Neural progenitor cell (in vitro differentiated cells): Measurements from ENCODE around the gene NUP133. TPM values are rescaled to one million over a fixed set of nuclear protein-coding genes. Genes with fewer than 3 reads are reported as not detected.
"Not testable (repeated sequence)": the region's sequence is repeated elsewhere in the genome, so short reads cannot be mapped to it uniquely, and the experiment has no call there.

ENCODE experiments used
- DNase-seq: peaks from one replicate; pipeline ENCODE4 v3.0.0-alpha.2; 2016; ENCODE audit warnings: low spot score
- H2AFZ ChIP-seq: fragments of 200-600 bp; sonication (generic); replicated peaks from 2 replicates; pipeline ENCODE4 v1.6.1; 2016; ENCODE audit warnings: antibody characterized with exemption
- H3F3A ChIP-seq: fragments of 200-600 bp; sonication (generic); 2 replicates; pipeline ENCODE4 v1.6.1; 2016; ENCODE audit warnings: antibody characterized with exemption, low read depth
- H3K27ac ChIP-seq: fragments of 200-600 bp; sonication (generic); 2 replicates; pipeline ENCODE4 v1.5.1; 2016; ENCODE audit warnings: mild to moderate bottlenecking
- H3K27me3 ChIP-seq: fragments of 200-600 bp; sonication (generic); 2 replicates; pipeline ENCODE4 v1.6.1; 2016; ENCODE audit warnings: mild to moderate bottlenecking, moderate library complexity
- H3K36me3 ChIP-seq: fragments of 200-600 bp; sonication (generic); 2 replicates; pipeline ENCODE4 v1.5.1; 2016
- H3K4me1 ChIP-seq: fragments of 200-600 bp; sonication (generic); 2 replicates; pipeline ENCODE4 v1.6.1; 2016; ENCODE audit warnings: mixed run types
- H3K4me2 ChIP-seq: fragments of 200-600 bp; sonication (generic); 2 replicates; pipeline ENCODE4 v1.6.1; 2016
- H3K4me3 ChIP-seq: fragments of 200-600 bp; sonication (generic); 2 replicates; pipeline ENCODE4 v1.5.1; 2016
- H3K79me2 ChIP-seq: fragments of 200-600 bp; sonication (generic); 2 replicates; pipeline ENCODE4 v1.6.1; 2016; ENCODE audit warnings: low read depth
- H3K9ac ChIP-seq: fragments of 200-600 bp; sonication (generic); 2 replicates; pipeline ENCODE4 v1.6.1; 2016
- H3K9me3 ChIP-seq: fragments of 200-600 bp; sonication (generic); 2 replicates; pipeline ENCODE4 v1.5.1; 2016; ENCODE audit warnings: low read depth
- H4K20me1 ChIP-seq: fragments of 200-600 bp; sonication (generic); 2 replicates; pipeline ENCODE4 v1.6.1; 2016; ENCODE audit warnings: low read depth
- H3K27ac Mint-ChIP-seq: 3 replicates; pipeline ENCODE4 v1.8.0; 2021; ENCODE audit warnings: mixed read lengths
- H3K27me3 Mint-ChIP-seq: 2 replicates; pipeline ENCODE4 v1.8.0; 2022; ENCODE audit warnings: low read depth, mild to moderate bottlenecking, inconsistent platforms, moderate library complexity, mixed read lengths; ENCODE audit not compliant: insufficient read depth
- H3K36me3 Mint-ChIP-seq: 3 replicates; pipeline ENCODE4 v1.8.0; 2021; ENCODE audit warnings: mixed read lengths
- H3K4me1 Mint-ChIP-seq: 3 replicates; pipeline ENCODE4 v1.8.0; 2021; ENCODE audit warnings: mixed read lengths
- H3K4me3 Mint-ChIP-seq: 3 replicates; pipeline ENCODE4 v1.8.0; 2021; ENCODE audit warnings: mild to moderate bottlenecking, moderate library complexity, mixed read lengths
- H3K9me3 Mint-ChIP-seq: 3 replicates; pipeline ENCODE4 v1.8.0; 2020; ENCODE audit warnings: mixed read lengths
- EZH2 ChIP-seq: fragments of 200-600 bp; sonication (generic); IDR thresholded peaks from 2 replicates; pipeline ENCODE4 v1.6.1; 2017; ENCODE audit warnings: antibody characterized with exemption, mild to moderate bottlenecking, moderate library complexity
- EZH2phosphoT487 ChIP-seq: fragments of 200-600 bp; sonication (generic); IDR thresholded peaks from 2 replicates; pipeline ENCODE4 v1.6.1; 2017; ENCODE audit warnings: antibody characterized with exemption
- small RNA-seq: library from RNA; depleted of rRNA; stranded (forward); fragments of <200 nt; gene quantifications from one replicate; pipeline ENCODE3, GENCODE V24; 2015
- total RNA-seq: library from RNA; depleted of rRNA; stranded (reverse); fragments of >200 nt; gene quantifications from 2 replicates; pipeline ENCODE4 v1.2.3, GENCODE V29; 2015; ENCODE audit warnings: low replicate concordance
- TF ChIP-seq, protein P1 (sequence below): fragments of 200-600 bp; sonication (generic); IDR thresholded peaks from 2 replicates; pipeline ENCODE4 v1.5.1; 2017; ENCODE audit warnings: antibody characterized with exemption, mild to moderate bottlenecking

NUP133 gene
- total RNA-seq, 1 donor from 2014 or later: 89.3 TPM

DNA sequence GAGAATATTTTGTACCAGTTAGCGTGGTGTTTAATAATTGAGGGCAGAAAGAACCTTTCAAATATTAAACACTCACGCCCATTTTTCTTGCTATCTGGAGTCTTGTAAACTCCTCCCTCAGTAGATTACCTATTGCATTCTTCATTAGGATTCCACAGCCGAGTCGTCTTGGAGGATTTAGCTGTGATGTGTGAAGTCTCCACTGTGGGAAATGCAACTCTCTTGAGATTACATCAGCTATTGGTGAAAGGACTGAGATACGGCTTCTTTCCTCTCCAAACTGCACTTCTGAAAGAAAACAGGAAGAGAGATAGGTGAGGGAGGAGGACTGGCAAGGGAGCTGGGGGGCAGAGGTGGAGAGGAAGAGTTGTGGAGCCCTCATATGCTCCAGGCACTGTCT, 110.4 kb downstream of the NUP133 start:
- no peaks in the 10 kb centered on the region for H3K36me3 ChIP-seq
- TF ChIP-seq EZH2phosphoT487: no peak
- no peak for TF ChIP-seq EZH2
- TF ChIP-seq, protein P1, sequence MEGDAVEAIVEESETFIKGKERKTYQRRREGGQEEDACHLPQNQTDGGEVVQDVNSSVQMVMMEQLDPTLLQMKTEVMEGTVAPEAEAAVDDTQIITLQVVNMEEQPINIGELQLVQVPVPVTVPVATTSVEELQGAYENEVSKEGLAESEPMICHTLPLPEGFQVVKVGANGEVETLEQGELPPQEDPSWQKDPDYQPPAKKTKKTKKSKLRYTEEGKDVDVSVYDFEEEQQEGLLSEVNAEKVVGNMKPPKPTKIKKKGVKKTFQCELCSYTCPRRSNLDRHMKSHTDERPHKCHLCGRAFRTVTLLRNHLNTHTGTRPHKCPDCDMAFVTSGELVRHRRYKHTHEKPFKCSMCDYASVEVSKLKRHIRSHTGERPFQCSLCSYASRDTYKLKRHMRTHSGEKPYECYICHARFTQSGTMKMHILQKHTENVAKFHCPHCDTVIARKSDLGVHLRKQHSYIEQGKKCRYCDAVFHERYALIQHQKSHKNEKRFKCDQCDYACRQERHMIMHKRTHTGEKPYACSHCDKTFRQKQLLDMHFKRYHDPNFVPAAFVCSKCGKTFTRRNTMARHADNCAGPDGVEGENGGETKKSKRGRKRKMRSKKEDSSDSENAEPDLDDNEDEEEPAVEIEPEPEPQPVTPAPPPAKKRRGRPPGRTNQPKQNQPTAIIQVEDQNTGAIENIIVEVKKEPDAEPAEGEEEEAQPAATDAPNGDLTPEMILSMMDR: no peak
- peaks cover 6% of the 10 kb centered on the region for H3K27me3 Mint-ChIP-seq

DNA sequence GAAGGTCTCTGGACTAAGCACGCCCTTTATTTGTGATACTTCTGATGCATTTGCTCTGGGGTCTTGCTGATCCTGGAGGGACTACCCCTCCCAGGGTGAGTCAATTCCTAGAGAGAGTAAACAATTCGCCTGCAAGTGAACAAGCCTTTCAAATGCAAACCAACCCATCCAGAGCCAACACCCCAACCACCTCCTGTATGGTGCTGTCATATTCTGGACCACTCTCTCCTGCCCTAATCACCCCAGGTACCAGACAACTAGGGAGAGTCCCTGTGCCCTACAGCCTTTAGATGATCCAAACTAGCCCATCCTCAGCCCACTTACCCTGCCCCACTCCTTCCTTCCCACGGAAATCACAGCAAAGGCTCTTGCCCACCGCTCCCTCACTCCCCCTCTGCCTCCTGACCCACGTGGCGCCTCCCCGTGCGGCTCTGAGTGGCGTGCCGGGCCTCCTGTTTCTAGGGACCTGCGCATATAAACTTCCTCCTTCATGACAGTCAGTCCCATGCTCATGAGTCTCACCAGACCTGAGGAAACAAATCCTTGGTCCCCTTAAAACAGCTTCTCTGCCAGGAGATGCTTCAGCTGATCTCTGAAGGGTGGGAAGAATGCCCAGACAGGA, 111.4 kb downstream of the NUP133 start:
- Mint-ChIP-seq H3K27me3 (peaks cover 3% of the 10 kb centered on the region), H3K4me1 (peaks cover 6% of the 10 kb centered on the region)
- H3K9me3 ChIP-seq: no peaks in the 10 kb centered on the region

More for the DNA sequence above, 110.4 kb downstream of the NUP133 start:
- no peak overlapping the region for H3K27ac Mint-ChIP-seq
- peaks cover 6% of the 10 kb centered on the region for H3K4me1 Mint-ChIP-seq
- Histone ChIP-seq H3K27me3 (peaks cover 12% of the 10 kb centered on the region), H3K4me3 (no peak overlapping the region), H3K79me2 (no peaks in the 10 kb centered on the region), H3K4me2 (no peak overlapping the region), H3K9ac (no peak overlapping the region), H2AFZ (no peak overlapping the region), H4K20me1 (no peaks in the 10 kb centered on the region), H3K4me1 (no peaks in the 10 kb centered on the region), H3K27ac (no peak overlapping the region), H3K9me3 (no peaks in the 10 kb centered on the region), H3F3A (no peaks in the 10 kb centered on the region)
- DNase-seq: no peak
- H3K9me3 Mint-ChIP-seq: no peaks in the 10 kb centered on the region
- no peak overlapping the region for H3K4me3 Mint-ChIP-seq
- no peaks in the 10 kb centered on the region for H3K36me3 Mint-ChIP-seq

DNA sequence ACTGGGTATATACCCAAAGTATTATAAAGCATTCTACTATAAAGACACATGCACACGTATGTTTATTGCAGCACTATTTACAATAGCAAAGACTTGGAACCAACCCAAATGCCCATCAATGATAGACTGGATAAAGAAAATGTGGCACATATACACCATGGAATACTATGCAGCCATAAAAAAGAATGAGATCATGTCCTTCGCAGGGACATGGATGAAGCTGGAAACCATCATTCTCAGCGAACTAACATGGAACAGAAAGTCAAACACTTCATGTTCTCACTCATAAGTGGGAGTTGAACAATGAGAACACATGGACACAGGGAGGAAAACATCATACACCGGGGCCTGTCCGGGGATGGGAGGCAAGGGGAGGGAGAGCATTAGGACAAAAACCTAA, 113.6 kb downstream of the NUP133 start:
- not testable (repeated sequence) for H4K20me1 ChIP-seq, H3K36me3 Mint-ChIP-seq, H3K4me3 Mint-ChIP-seq, H3K4me1 Mint-ChIP-seq, H3K4me1 ChIP-seq, H3K9me3 Mint-ChIP-seq, H3F3A ChIP-seq, H3K27me3 Mint-ChIP-seq, H3K27ac ChIP-seq, H3K27ac Mint-ChIP-seq, H3K9ac ChIP-seq, H3K79me2 ChIP-seq, DNase-seq, H3K9me3 ChIP-seq, H3K36me3 ChIP-seq, H3K4me2 ChIP-seq, H3K4me3 ChIP-seq, H2AFZ ChIP-seq
- peaks cover 12% of the 10 kb centered on the region for H3K27me3 ChIP-seq

More for the DNA sequence above, 111.4 kb downstream of the NUP133 start:
- no peak for TF ChIP-seq EZH2phosphoT487
- TF ChIP-seq, protein P1: no peak
- TF ChIP-seq EZH2: no peak
- no peak overlapping the region for H3K4me3 Mint-ChIP-seq
- Histone ChIP-seq H4K20me1 (no peaks in the 10 kb centered on the region), H3K4me1 (no peaks in the 10 kb centered on the region), H3K4me3 (no peak overlapping the region), H3K27me3 (peaks cover 12% of the 10 kb centered on the region), H3K4me2 (no peak overlapping the region), H3K27ac (no peak overlapping the region), H3F3A (no peaks in the 10 kb centered on the region), H3K79me2 (no peaks in the 10 kb centered on the region), H3K9ac (no peak overlapping the region), H3K36me3 (no peaks in the 10 kb centered on the region), H2AFZ (no peak overlapping the region)
- no peaks in the 10 kb centered on the region for H3K9me3 Mint-ChIP-seq
- no peak for DNase-seq
- peak overlapping the region; percentile 60 for H3K27ac Mint-ChIP-seq
- no peaks in the 10 kb centered on the region for H3K36me3 Mint-ChIP-seq

DNA sequence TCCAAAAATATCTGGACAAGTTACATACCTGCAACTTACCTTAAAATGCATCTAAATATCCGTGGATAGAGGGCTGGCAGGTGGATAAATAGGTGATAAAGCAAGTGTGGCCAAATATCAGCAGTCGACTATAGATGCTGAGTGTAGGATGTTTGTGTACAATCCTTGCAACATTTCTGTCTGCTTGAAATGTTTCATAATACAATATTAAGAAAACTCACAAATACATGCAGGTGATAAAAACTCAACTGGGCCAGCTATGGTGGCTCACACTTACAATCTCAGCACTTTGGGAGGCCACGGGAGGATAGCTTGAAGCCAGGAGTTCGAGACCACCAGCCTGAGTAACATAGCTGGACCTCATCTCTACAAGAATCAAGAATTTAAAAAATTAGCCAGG, 115.2 kb downstream of the NUP133 start:
- Histone ChIP-seq H4K20me1 (no peaks in the 10 kb centered on the region), H3K4me3 (no peak overlapping the region), H3K27me3 (peaks cover 5% of the 10 kb centered on the region), H3K9me3 (no peaks in the 10 kb centered on the region), H2AFZ (no peak overlapping the region), H3K4me1 (no peaks in the 10 kb centered on the region), H3K79me2 (no peaks in the 10 kb centered on the region), H3K36me3 (no peaks in the 10 kb centered on the region), H3K9ac (no peak overlapping the region), H3K4me2 (no peak overlapping the region), H3K27ac (no peak overlapping the region), H3F3A (no peaks in the 10 kb centered on the region)
- H3K4me1 Mint-ChIP-seq: peaks cover 6% of the 10 kb centered on the region
- H3K36me3 Mint-ChIP-seq: no peaks in the 10 kb centered on the region
- H3K4me3 Mint-ChIP-seq: no peak overlapping the region
- H3K27ac Mint-ChIP-seq: no peak overlapping the region
- TF ChIP-seq EZH2phosphoT487: no peak
- TF ChIP-seq, protein P1: no peak
- no peak for TF ChIP-seq EZH2
- no peak for DNase-seq
- H3K9me3 Mint-ChIP-seq: peaks cover 2% of the 10 kb centered on the region
- H3K27me3 Mint-ChIP-seq: peaks cover 8% of the 10 kb centered on the region

Small RNA genes lying within 50 kb of the gene (small RNA-seq; reads per million reads assigned to genes)
- gene RN7SKP276: not detected
- gene RNA5SP78: not detected
- gene RNU4-21P: not detected

Other genes with a start within 250 kb of the NUP133 start
- gene RAB4A, start 237.2 kb downstream of the NUP133 start, total RNA-seq: 44.1 and 48.3 TPM in 2 replicates
- 19.6 and 34.4 TPM in 2 replicates for gene CCSAP, start 165.3 kb downstream of the NUP133 start, total RNA-seq
- gene ACTA1, start 74.2 kb downstream of the NUP133 start, total RNA-seq: 1.2 and 2.6 TPM in 2 replicates
- gene ABCB10, start 50.4 kb upstream of the NUP133 start, total RNA-seq: 11.6 and 11.9 TPM in 2 replicates
- 8.5 and 12.3 TPM in 2 replicates for gene TAF5L, start 117.8 kb upstream of the NUP133 start, total RNA-seq
- 10.3 and 12.9 TPM in 2 replicates for gene URB2, start 117.9 kb upstream of the NUP133 start, total RNA-seq